Fibroblast of skin of abdomen (primary cell): ENCODE results near the gene ZNF652.
"Not testable (repeated sequence)": the region's sequence is repeated elsewhere in the genome, so short reads cannot be mapped to it uniquely, and the experiment has no call there.

Experiments used
- DNase-seq: peaks from one replicate; pipeline ENCODE4 v3.0.0-alpha.2; 2013

The ZNF652 gene

GRCh38 chr17:49386373-49386772 is 24.3 kb upstream of the ZNF652 start:
- no peak for DNase-seq

GRCh38 chr17:49384951-49385350 is 22.9 kb upstream of the ZNF652 start:
- DNase-seq = no peak

- DNase-seq = no peak
Measured at GRCh38 chr17:49383060-49383459, 21.0 kb upstream of the ZNF652 start.

GRCh38 chr17:49382556-49382955 is 20.5 kb upstream of the ZNF652 start:
- no peak for DNase-seq

- no peak for DNase-seq
Measured at GRCh38 chr17:49381793-49382192, 19.7 kb upstream of the ZNF652 start.

GRCh38 chr17:49381033-49381432 is 19.0 kb upstream of the ZNF652 start:
- DNase-seq = no peak

GRCh38 chr17:49379926-49380325 is 17.9 kb upstream of the ZNF652 start:
- no peak for DNase-seq

- DNase-seq = no peak
Measured at GRCh38 chr17:49378311-49378710, 16.3 kb upstream of the ZNF652 start.

GRCh38 chr17:49375544-49375943 is 13.5 kb upstream of the ZNF652 start:
- no peak for DNase-seq

GRCh38 chr17:49373115-49373514 is 11.1 kb upstream of the ZNF652 start:
- no peak for DNase-seq

- no peak for DNase-seq
Measured at GRCh38 chr17:49372425-49372824, 10.4 kb upstream of the ZNF652 start.

- no peak for DNase-seq
Measured at GRCh38 chr17:49370971-49371834, 9.2 kb upstream of the ZNF652 start.

GRCh38 chr17:49369760-49370159 is 7.7 kb upstream of the ZNF652 start:
- no peak for DNase-seq

GRCh38 chr17:49369089-49369488 is 7.0 kb upstream of the ZNF652 start:
- no peak for DNase-seq

GRCh38 chr17:49365667-49366066 is 3.6 kb upstream of the ZNF652 start:
- DNase-seq = no peak

- DNase-seq = not testable (repeated sequence)
Measured at GRCh38 chr17:49365126-49365525, 3.1 kb upstream of the ZNF652 start.

- no peak for DNase-seq
Measured at GRCh38 chr17:49364119-49364518, 2.1 kb upstream of the ZNF652 start.

GRCh38 chr17:49363251-49363650 is 1.2 kb upstream of the ZNF652 start:
- DNase-seq = no peak

GRCh38 chr17:49362723-49363117 is 670 bp upstream of the ZNF652 start:
- no peak for DNase-seq

GRCh38 chr17:49361129-49361901 is 735 bp downstream of the ZNF652 start:
- peak; percentile 19 for DNase-seq

- DNase-seq = peak; percentile 26
Measured at GRCh38 chr17:49360796-49361128, 1.3 kb downstream of the ZNF652 start.

GRCh38 chr17:49359990-49360795 is 1.9 kb downstream of the ZNF652 start:
- DNase-seq = no peak

- no peak for DNase-seq
Measured at GRCh38 chr17:49358641-49359247, 3.3 kb downstream of the ZNF652 start.
